ENCODE results near the gene ATRNL1. TPM values are rescaled to one million over a fixed set of nuclear protein-coding genes. Genes with fewer than 3 reads are reported as not detected.

ATRNL1 gene
- total RNA-seq, 1 experiment from 2014 or later: 28.7 TPM

DNA sequence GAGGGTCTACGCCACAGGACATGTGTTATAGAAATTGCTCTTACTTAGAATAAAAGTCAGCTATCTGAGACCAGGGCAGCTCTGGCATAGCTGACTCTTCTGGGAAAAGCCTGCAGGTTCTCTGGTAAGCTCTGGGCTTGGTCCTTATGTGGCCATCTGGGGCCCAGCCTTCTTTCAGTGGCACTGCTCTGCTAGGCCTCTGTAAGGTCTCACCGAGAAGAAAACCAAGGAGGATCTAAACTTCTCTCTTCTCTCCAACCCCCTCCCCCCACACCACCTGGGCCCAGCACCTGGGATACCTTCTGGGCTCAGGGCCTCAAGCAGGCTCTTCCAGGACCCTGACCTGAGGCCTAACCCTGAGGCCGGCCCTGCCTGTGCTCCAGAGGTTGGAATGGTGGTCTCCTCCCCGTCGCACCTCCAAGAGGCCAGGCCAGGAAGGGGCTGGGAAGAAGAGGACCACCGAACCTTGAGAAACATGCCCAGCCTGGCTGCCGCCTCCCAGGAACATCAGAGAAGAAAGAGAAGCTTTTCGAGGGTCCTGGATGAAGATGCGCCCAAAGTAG is 856.2 kb downstream of the ATRNL1 start:
- H3K9me3 Mint-ChIP-seq: no peaks in the 10 kb centered on the region
- ChIA-PET POLR2A (no interaction called here), CTCF (interaction anchor here (1.1 to 2.0 kb wide), 8 partner anchors 15 to 338 kb away, joined by 3 to 8 read pairs (median 4); partner anchors contain the start of gene GFRA1)
- no peak overlapping the region for H3K4me3 Mint-ChIP-seq
- peaks cover 46% of the 10 kb centered on the region for H3K4me1 Mint-ChIP-seq
- H3K27ac Mint-ChIP-seq: no peak overlapping the region; the same call in 1 of the 2 replicates
- no peaks in the 10 kb centered on the region for H3K27me3 Mint-ChIP-seq (ENCODE audit: low read depth)
- H3K36me3 Mint-ChIP-seq: no peaks in the 10 kb centered on the region
- DNase-seq (ENCODE audit: low spot score) (no peak), ATAC-seq (no peak)
- TF ChIP-seq FOXJ3 (CRISPR knock-in tag; IDR thresholded peaks at IDR 0.05; ENCODE audit: borderline replicate concordance) (no peak), TCF7 (CRISPR knock-in tag; IDR thresholded peaks at IDR 0.05; ENCODE audit: low read depth) (no peak), KAT7 (CRISPR knock-in tag; IDR thresholded peaks at IDR 0.05; ENCODE audit: borderline replicate concordance) (no peak), JUN (CRISPR knock-in tag; IDR thresholded peaks at IDR 0.05) (no peak), ZNF232 (CRISPR knock-in tag; IDR thresholded peaks at IDR 0.05) (no peak), TEAD1 (CRISPR knock-in tag; IDR thresholded peaks at IDR 0.05) (no peak), RELA (CRISPR knock-in tag; IDR thresholded peaks at IDR 0.05; ENCODE audit: borderline replicate concordance) (no peak), FOXK1 (CRISPR knock-in tag; IDR thresholded peaks at IDR 0.05) (no peak), TEAD4 (CRISPR knock-in tag; IDR thresholded peaks at IDR 0.05) (no peak), ATF1 (CRISPR knock-in tag; IDR thresholded peaks at IDR 0.05) (no peak)
- TF ChIP-seq, protein P1, sequence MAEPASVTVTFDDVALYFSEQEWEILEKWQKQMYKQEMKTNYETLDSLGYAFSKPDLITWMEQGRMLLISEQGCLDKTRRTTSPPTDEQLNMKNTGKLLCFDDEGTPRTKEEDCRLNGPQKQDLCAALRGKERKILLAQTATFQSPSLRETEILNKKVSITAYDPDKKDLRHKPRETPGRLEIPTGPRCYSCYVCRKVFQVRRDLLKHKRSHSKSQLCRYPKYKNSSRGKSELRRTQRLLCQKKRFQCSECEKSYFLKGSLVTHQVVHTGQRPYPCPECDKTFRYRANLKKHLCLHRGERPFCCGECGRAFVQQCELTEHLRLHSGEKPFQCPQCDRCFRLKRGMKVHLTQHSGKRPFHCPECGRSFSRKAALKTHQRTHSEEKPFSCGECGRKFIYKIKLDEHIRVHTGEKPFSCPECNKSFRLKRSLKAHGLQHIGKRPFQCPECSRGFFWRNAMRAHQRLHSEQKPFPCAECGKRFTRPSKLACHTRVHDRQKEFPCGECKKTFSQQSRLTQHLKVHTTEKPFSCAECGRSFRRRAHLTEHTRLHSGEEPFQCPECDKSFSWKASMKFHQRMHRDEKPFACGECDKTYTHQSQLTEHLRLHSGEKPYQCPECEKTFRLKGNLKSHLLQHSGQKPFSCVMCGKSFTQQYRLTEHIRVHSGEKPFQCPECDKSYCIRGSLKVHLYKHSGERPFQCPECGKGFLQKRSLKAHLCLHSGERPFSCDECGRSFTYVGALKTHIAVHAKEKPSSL (CRISPR knock-in tag; conservative IDR thresholded peaks at IDR 0.05): no peak
- TF ChIP-seq, protein P2, sequence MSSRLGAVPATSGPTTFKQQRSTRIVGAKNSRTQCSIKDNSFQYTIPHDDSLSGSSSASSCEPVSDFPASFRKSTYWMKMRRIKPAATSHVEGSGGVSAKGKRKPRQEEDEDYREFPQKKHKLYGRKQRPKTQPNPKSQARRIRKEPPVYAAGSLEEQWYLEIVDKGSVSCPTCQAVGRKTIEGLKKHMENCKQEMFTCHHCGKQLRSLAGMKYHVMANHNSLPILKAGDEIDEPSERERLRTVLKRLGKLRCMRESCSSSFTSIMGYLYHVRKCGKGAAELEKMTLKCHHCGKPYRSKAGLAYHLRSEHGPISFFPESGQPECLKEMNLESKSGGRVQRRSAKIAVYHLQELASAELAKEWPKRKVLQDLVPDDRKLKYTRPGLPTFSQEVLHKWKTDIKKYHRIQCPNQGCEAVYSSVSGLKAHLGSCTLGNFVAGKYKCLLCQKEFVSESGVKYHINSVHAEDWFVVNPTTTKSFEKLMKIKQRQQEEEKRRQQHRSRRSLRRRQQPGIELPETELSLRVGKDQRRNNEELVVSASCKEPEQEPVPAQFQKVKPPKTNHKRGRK (CRISPR knock-in tag; IDR thresholded peaks at IDR 0.05; ENCODE audit: borderline replicate concordance): no peak
- TF ChIP-seq, protein P3, sequence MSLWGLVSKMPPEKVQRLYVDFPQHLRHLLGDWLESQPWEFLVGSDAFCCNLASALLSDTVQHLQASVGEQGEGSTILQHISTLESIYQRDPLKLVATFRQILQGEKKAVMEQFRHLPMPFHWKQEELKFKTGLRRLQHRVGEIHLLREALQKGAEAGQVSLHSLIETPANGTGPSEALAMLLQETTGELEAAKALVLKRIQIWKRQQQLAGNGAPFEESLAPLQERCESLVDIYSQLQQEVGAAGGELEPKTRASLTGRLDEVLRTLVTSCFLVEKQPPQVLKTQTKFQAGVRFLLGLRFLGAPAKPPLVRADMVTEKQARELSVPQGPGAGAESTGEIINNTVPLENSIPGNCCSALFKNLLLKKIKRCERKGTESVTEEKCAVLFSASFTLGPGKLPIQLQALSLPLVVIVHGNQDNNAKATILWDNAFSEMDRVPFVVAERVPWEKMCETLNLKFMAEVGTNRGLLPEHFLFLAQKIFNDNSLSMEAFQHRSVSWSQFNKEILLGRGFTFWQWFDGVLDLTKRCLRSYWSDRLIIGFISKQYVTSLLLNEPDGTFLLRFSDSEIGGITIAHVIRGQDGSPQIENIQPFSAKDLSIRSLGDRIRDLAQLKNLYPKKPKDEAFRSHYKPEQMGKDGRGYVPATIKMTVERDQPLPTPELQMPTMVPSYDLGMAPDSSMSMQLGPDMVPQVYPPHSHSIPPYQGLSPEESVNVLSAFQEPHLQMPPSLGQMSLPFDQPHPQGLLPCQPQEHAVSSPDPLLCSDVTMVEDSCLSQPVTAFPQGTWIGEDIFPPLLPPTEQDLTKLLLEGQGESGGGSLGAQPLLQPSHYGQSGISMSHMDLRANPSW (CRISPR knock-in tag; conservative IDR thresholded peaks at IDR 0.05; ENCODE audit: low read depth): no peak
- TF ChIP-seq, protein P4, sequence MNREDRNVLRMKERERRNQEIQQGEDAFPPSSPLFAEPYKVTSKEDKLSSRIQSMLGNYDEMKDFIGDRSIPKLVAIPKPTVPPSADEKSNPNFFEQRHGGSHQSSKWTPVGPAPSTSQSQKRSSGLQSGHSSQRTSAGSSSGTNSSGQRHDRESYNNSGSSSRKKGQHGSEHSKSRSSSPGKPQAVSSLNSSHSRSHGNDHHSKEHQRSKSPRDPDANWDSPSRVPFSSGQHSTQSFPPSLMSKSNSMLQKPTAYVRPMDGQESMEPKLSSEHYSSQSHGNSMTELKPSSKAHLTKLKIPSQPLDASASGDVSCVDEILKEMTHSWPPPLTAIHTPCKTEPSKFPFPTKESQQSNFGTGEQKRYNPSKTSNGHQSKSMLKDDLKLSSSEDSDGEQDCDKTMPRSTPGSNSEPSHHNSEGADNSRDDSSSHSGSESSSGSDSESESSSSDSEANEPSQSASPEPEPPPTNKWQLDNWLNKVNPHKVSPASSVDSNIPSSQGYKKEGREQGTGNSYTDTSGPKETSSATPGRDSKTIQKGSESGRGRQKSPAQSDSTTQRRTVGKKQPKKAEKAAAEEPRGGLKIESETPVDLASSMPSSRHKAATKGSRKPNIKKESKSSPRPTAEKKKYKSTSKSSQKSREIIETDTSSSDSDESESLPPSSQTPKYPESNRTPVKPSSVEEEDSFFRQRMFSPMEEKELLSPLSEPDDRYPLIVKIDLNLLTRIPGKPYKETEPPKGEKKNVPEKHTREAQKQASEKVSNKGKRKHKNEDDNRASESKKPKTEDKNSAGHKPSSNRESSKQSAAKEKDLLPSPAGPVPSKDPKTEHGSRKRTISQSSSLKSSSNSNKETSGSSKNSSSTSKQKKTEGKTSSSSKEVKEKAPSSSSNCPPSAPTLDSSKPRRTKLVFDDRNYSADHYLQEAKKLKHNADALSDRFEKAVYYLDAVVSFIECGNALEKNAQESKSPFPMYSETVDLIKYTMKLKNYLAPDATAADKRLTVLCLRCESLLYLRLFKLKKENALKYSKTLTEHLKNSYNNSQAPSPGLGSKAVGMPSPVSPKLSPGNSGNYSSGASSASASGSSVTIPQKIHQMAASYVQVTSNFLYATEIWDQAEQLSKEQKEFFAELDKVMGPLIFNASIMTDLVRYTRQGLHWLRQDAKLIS (CRISPR knock-in tag; IDR thresholded peaks at IDR 0.05; ENCODE audit: borderline replicate concordance): no peak

DNA sequence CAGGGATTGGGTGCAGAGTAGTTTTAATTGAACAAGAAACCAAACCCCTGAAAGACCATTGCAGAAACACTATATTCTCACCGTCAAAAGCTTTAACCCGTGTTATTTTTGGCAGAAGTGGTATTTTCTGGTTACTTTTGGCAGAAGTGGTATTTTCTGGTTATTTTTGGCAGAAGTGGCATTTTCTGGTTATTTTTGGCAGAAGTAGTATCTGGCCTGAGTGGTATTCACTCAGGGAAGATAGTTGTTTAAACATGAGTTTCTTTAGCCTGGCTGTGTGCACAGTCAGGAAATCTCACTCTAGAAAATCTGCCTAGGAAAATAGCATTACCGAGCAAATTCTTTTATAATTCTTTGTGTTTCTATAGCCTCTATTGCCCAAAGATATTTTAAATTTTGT is 857.2 kb downstream of the ATRNL1 start:
- no peak for ATAC-seq
- Mint-ChIP-seq H3K27ac (no peak overlapping the region), H3K9me3 (no peaks in the 10 kb centered on the region)
- TF ChIP-seq CREM (CRISPR knock-in tag; IDR thresholded peaks at IDR 0.05): no peak
- TF ChIP-seq FOXJ3 (CRISPR knock-in tag; IDR thresholded peaks at IDR 0.05; ENCODE audit: borderline replicate concordance): no peak
- no peak for TF ChIP-seq ZNF423 (CRISPR knock-in tag; IDR thresholded peaks at IDR 0.05)
- no peak for TF ChIP-seq SMAD4 (CRISPR knock-in tag; IDR thresholded peaks at IDR 0.05)
- TF ChIP-seq, protein P5, sequence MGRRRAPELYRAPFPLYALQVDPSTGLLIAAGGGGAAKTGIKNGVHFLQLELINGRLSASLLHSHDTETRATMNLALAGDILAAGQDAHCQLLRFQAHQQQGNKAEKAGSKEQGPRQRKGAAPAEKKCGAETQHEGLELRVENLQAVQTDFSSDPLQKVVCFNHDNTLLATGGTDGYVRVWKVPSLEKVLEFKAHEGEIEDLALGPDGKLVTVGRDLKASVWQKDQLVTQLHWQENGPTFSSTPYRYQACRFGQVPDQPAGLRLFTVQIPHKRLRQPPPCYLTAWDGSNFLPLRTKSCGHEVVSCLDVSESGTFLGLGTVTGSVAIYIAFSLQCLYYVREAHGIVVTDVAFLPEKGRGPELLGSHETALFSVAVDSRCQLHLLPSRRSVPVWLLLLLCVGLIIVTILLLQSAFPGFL (CRISPR knock-in tag; IDR thresholded peaks at IDR 0.05; ENCODE audit: borderline replicate concordance): no peak
- TF ChIP-seq, protein P6, sequence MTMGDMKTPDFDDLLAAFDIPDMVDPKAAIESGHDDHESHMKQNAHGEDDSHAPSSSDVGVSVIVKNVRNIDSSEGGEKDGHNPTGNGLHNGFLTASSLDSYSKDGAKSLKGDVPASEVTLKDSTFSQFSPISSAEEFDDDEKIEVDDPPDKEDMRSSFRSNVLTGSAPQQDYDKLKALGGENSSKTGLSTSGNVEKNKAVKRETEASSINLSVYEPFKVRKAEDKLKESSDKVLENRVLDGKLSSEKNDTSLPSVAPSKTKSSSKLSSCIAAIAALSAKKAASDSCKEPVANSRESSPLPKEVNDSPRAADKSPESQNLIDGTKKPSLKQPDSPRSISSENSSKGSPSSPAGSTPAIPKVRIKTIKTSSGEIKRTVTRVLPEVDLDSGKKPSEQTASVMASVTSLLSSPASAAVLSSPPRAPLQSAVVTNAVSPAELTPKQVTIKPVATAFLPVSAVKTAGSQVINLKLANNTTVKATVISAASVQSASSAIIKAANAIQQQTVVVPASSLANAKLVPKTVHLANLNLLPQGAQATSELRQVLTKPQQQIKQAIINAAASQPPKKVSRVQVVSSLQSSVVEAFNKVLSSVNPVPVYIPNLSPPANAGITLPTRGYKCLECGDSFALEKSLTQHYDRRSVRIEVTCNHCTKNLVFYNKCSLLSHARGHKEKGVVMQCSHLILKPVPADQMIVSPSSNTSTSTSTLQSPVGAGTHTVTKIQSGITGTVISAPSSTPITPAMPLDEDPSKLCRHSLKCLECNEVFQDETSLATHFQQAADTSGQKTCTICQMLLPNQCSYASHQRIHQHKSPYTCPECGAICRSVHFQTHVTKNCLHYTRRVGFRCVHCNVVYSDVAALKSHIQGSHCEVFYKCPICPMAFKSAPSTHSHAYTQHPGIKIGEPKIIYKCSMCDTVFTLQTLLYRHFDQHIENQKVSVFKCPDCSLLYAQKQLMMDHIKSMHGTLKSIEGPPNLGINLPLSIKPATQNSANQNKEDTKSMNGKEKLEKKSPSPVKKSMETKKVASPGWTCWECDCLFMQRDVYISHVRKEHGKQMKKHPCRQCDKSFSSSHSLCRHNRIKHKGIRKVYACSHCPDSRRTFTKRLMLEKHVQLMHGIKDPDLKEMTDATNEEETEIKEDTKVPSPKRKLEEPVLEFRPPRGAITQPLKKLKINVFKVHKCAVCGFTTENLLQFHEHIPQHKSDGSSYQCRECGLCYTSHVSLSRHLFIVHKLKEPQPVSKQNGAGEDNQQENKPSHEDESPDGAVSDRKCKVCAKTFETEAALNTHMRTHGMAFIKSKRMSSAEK (CRISPR knock-in tag; IDR thresholded peaks at IDR 0.05; ENCODE audit: borderline replicate concordance): no peak

More for the DNA sequence above, 857.2 kb downstream of the ATRNL1 start:
- Mint-ChIP-seq H3K4me1 (peaks cover 46% of the 10 kb centered on the region), H3K4me3 (no peak overlapping the region), H3K36me3 (no peaks in the 10 kb centered on the region), H3K27me3 (ENCODE audit: low read depth) (no peaks in the 10 kb centered on the region)
- no peak for DNase-seq (ENCODE audit: low spot score)
- CTCF ChIA-PET: no interaction called here
- POLR2A ChIA-PET: no interaction called here
